ENCODE data around the gene GPR171. TPM values are rescaled to one million over a fixed set of nuclear protein-coding genes. Genes with fewer than 3 reads are reported as not detected.

GPR171 gene
- total and polyA plus RNA-seq, 2 of the 13 experiments (the other 11 are each of a cell fraction or from before 2014, with no cell fraction given), result not detected

DNA sequence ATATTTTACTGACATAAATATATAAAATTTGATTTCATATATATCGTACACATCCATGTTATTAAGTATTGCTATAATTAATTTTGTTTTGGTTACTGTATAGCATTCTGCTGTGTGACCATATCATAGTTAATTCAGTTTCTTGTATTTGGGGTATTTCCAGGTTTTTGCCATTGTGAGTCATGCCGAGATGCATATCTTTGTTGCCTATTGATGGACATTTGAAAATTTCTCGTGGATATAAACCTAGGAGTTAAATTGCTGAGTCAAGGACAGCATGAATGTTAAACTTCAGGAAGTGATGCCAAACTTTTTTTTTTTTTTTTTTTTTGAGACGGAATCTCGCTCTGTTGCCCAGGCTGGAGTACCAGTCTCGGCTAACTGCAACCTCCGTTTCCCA, 33.7 kb upstream of the GPR171 start (continued):
- TF ChIP-seq, protein P1, sequence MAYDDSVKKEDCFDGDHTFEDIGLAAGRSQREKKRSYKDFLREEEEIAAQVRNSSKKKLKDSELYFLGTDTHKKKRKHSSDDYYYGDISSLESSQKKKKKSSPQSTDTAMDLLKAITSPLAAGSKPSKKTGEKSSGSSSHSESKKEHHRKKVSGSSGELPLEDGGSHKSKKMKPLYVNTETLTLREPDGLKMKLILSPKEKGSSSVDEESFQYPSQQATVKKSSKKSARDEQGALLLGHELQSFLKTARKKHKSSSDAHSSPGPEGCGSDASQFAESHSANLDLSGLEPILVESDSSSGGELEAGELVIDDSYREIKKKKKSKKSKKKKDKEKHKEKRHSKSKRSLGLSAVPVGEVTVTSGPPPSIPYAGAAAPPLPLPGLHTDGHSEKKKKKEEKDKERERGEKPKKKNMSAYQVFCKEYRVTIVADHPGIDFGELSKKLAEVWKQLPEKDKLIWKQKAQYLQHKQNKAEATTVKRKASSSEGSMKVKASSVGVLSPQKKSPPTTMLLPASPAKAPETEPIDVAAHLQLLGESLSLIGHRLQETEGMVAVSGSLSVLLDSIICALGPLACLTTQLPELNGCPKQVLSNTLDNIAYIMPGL (CRISPR knock-in tag; IDR thresholded peaks at IDR 0.05; ENCODE audit: borderline replicate concordance in 1 of 2, low read depth in 1 of 2), result no peak
- no peak for TF ChIP-seq ZFP82 (CRISPR knock-in tag; IDR thresholded peaks at IDR 0.05; ENCODE audit: borderline replicate concordance)
- no peak for TF ChIP-seq SAFB2 (CRISPR knock-in tag; IDR thresholded peaks at IDR 0.05; ENCODE audit: borderline replicate concordance, low read depth)
- TF ChIP-seq MIER3 (CRISPR knock-in tag; IDR thresholded peaks at IDR 0.05; ENCODE audit: borderline replicate concordance), result no peak
- no peak for TF ChIP-seq ZNF670 (CRISPR knock-in tag; IDR thresholded peaks at IDR 0.05; ENCODE audit: borderline replicate concordance)

- Histone ChIP-seq H3K79me2 (ENCODE audit: insufficient read depth, low read length) (no peaks in the 10 kb centered on the region), H3K4me3 (replicated peaks in 1 of 3; ENCODE audit: insufficient read depth in 1 of 3, low read depth in 2 of 3, low read length in 3 of 3) (no peak overlapping the region), H3K4me1 (ENCODE audit: insufficient read depth, low read length) (no peaks in the 10 kb centered on the region), H3K36me3 (replicated peaks in 1 of 2; ENCODE audit: control insufficient read depth in 1 of 2, insufficient read depth in 2 of 2, low read length in 2 of 2) (no peaks in the 10 kb centered on the region), H3K4me2 (ENCODE audit: low read depth, low read length) (no peak overlapping the region), H3K9ac (ENCODE audit: insufficient read depth, low read depth, low read length) (no peak overlapping the region), H2AFZ (ENCODE audit: low read length) (no peak overlapping the region), H3K27me3 (ENCODE audit: control insufficient read depth in 1 of 2, insufficient read depth in 2 of 2, low read length in 2 of 2) (no peaks in the 10 kb centered on the region), H3K9me3 (ENCODE audit: low read length) (no peaks in the 10 kb centered on the region), H4K20me1 (ENCODE audit: insufficient read depth, low read length) (no peaks in the 10 kb centered on the region), H3K27ac (ENCODE audit: extremely low read length, insufficient read depth, low read length) (no peak overlapping the region)
- WGBS (ENCODE audit: low lambda C conversion rate), result 4% methylated on average over 2 of the region's 2 CpGs
- intact Hi-C loops (cut with micrococcal nuclease; ENCODE audit: unreplicated experiment), result no loop called here
- FAIRE-seq (no peak), DNase-seq (ENCODE audit: low spot score) (no peak), ATAC-seq (no peak)
- ChIA-PET CTCF (ENCODE audit: low intra/inter-chr PET ratio, low total read pairs) (no interaction called here), POLR2A (no interaction called here)
- BruUV-seq (replicated peaks), result no TSS peak
- in situ Hi-C loops (cut with HindIII; ENCODE audit: extremely low pct_ligation_motif_present, low pct_unique_long_range_greater_than_20kb), result no loop called here
- no peak for TF ChIP-seq AKAP8 (CRISPR knock-in tag; IDR thresholded peaks at IDR 0.05)
- no peak for TF ChIP-seq SUZ12 (IDR thresholded peaks at IDR 0.05; ENCODE audit: low read depth, low read length)
- TF ChIP-seq ZNF550 (CRISPR knock-in tag; IDR thresholded peaks at IDR 0.05; ENCODE audit: borderline replicate concordance), result no peak
- TF ChIP-seq, protein P2, sequence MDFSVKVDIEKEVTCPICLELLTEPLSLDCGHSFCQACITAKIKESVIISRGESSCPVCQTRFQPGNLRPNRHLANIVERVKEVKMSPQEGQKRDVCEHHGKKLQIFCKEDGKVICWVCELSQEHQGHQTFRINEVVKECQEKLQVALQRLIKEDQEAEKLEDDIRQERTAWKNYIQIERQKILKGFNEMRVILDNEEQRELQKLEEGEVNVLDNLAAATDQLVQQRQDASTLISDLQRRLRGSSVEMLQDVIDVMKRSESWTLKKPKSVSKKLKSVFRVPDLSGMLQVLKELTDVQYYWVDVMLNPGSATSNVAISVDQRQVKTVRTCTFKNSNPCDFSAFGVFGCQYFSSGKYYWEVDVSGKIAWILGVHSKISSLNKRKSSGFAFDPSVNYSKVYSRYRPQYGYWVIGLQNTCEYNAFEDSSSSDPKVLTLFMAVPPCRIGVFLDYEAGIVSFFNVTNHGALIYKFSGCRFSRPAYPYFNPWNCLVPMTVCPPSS (IDR thresholded peaks at IDR 0.05), result no peak
- no peak for TF ChIP-seq SRSF1 (optimal IDR thresholded peaks at IDR 0.05; ENCODE audit: low read depth, low read length)
These were observed 33.3 kb upstream of the GPR171 start for GRCh38 chr3:151236316-151236715.

All from HepG2 (cell line).